ENCODE data around the gene MRPL34.

MRPL34 gene

DNA sequence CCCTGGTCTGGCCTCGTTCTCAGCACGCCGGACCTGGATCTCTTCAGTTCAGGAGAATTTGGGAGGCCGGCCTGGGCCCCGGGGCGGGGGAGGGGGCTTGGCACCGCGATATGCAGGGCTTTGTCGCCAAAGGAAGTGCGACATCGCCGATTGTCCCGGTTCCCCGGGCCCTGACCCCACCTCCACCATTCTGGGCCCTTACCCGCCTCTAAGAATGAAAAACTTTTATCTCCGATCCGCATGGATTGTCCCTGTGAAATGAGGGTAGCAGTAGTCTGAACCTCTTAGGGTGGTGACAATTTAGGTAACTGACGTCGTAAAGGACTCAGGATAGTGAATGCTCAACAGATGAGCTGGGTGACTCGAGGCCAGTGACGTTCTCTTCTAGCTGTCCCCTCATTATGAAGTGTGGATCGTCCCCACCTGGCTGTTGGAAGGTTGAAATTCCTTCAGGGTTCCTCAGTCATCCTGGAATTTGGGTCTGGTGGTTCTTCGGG is 4.3 kb downstream of the MRPL34 start:
- DNase-seq (ENCODE audit: low read depth), result no peak

DNA sequence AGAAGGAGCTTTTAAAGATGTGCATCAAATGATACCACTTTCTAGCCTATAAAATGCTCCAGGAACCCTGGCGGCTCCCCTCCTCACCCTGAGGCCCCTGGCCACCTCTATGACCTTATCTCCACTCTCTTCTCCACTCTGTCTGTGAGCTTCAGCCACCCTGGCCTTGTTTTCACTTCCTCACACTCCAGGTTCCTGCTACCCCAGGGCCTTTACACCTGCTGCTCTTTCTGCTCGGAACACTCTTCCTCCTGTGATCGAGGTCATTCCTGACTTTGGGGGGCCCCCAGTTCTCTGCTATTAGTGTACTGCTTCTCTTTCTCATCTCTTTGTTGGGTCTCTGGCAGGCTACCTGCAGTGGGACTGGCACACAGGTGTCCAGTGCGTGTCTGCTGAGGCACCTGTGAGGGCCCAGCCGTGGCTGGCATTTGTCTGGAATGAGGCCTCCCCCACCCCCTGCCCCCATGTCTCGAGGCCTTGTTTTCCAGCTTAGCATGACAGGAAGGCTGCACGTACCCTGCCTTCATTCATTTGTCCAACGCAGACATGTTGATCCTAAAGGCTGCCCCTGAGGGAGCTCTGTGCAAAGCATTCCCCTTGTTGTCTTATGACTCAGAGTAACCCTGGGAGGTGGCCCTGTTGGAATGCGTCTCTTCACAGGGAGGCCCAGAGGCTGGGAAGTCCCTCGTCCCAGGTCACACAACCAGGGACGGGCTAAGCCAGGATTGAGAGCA is 6.0 kb downstream of the MRPL34 start:
- DNase-seq (ENCODE audit: low read depth), result no peak

DNA sequence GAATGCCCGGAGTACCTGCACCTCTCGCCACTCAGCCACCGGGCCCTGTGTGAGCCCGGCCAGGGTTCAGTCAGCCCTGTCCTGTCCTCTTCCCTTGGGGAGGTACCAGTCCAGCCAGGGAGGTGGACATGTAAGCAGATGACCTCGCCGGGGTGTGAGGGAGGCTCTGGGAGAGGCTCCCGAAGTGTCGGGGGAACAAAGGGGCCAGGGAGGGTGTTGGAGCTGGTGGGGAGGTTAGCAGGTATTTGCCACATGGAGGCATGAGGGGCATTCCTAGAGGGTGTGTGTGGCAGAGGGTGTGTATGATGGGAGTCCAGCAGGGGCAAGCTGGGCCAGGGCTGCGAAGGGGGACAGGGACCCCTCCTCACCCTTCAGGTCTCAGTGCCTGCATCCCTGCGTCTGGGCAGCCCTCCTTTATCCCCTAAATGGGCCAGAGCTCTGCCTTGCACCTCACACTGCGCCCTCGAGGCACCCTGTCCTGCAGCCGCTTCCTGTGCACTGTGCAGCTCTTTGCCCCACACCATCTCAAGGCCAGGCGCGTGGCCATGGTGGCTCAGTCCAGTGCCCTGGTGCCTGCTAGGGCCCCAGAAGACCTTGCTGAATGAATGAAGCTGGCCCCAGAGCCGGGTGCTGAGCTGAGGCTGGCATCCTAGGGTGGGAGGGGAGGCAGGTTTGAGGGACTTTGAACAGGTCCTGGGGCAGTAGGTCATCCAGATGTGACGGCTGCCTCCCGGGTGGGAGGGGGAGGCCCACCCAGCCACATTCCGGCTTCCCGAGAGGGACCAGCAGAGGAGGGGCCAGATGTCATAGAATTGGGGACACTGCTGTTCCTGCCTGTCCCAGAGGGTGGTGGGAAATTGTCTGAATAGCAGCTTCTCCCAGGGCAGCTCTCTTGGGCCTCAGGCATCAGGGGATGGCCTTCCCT is 6.8 kb downstream of the MRPL34 start:
- DNase-seq (ENCODE audit: low read depth), result no peak

DNA sequence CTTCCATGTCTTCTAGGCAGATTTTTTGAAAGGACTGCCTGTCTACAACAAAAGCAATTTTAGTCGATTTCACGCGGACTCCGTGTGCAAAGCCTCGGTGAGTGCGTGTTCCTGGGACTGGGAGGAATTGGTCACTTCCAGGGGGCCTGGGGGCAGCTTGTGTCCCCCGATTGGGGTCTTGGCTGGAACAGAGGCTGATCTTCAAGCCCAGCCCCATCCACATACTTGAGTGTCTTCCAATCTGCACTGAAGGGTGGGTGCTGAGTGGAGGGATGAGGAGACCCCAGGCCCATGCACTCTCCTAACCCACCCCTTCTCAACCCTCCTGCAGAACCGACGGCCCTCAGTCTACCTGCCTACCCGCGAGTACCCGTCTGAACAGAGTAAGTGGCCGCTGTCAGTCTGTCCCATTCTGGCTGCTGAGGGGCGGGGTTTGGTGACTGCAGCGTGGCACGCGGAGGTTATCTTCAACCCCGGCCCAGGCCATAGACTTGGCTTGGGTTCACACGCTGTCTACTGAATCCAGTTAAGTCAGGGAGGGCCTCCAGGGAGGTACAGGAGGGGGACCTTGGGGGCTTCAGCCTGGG is 8.4 kb downstream of the MRPL34 start:
- no peak for DNase-seq (ENCODE audit: low read depth)

DNA sequence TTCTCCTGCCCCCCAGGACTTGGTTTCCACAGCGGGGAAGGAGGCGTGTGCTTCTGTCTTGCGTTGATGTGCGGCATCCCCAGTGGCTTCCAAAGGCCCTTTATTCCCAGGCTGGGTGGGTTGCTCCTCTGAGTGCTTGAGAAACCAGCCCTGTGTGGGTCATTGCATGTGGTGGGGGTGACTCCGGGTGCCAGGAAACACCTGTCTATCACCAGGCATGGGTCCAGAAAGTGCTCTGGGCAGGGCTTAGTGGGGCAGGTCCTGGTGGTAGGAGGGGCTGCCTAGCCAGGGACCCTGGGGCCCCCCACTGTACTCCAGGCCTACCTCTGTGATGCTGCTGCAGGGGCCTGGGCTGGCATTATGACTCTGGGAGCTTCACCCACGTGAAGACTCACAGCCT is 13.3 kb downstream of the MRPL34 start:
- DNase-seq (ENCODE audit: low read depth), result no peak

DNA sequence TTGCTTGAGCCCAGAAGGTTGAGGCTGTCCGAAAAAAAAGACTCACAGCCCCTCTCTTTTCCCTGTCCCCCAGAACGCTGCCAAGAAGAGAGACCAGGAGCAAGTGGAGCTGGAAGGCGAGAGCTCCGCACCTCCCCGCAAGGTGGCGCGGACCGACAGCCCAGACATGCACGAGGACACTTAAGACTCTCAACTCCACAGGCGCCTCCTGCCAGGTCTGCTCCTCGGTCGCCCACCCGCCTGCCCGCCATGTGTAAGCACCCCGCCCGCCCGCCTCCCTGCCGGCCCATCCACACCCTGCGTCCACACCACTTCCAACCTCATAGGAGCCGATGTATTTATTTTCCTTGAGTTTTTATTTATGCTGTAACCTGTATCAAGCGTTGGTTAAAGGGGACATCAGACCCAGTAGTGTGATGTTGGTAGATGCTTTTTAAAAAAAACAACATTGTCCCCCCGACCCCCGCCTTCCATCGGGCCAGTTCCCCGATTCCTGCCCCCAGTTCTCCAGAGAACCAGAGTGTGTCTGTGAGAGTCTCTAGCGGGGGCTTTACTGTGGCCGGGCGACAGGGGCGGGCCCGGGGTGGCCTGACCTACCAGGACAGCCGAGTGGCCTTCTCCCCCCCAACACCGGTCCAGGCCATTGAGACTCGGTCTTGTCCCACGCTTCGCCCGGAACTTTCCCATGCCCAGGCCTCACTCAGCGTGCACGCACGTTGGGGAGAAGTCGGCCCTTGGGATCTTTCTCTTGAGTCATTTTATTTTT is 14.0 kb downstream of the MRPL34 start:
- DNase-seq (ENCODE audit: low read depth), result no peak

DNA sequence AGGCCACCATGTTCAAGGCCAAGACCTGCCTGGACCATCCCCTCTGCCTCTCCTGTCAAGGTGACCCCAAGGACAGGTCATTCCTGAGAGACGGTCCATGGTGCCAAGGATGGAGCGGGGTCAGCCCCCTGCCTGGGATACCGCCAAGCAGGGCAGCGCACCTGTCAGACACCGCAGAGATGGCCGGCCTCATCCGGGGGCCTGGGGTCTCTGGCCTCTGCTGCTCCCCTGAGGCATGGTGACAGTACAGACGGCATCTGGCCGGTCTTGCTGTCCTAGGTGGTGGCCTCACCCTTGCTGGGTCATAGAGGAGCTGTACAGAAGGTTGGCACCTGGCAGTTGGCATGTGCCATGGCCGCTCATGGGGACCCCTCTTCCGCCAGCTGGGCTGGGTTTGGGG is 14.8 kb downstream of the MRPL34 start:
- no peak for DNase-seq (ENCODE audit: low read depth)

DNA sequence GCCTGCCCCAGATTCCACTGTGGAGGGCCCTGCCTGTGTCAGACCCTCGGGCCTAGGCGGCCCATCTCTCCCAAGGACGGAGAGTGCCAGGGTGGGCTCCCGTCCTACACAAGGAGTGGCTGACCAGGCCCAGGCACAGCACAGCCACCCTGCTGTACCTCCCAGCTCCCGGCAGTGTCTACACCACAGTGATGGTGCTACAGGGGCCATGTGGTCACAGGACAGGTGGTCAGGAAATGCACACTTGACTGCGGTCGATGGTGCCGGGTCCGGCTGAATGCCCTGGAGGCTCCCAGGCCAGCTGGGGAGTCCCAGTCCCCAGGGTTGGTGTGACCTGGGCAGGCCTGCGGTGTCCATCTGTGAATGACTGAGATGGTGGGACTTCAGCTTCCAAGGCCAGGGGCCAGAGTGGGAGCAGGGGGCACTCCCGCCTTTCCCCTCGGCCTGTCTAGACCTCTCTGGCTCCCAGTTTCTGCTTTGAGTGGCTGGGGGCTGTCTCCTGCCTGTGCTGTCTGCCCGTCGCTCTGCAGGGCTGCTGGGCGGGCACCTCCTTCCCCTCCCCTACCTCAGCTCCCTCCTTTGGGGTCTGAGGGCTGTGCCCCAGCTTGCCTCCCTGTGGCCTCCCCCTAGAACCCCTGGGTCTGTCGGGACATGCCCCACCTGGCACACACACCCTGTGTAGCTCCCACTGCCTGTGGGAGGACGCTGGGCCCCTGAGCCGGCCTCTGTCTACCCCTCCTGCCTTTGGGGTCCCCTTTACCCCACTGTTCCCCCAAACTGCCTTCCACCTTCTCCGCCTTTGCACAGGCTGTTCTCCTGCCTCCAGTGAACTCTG is 16.2 kb downstream of the MRPL34 start:
- DNase-seq (ENCODE audit: low read depth), result no peak

DNA sequence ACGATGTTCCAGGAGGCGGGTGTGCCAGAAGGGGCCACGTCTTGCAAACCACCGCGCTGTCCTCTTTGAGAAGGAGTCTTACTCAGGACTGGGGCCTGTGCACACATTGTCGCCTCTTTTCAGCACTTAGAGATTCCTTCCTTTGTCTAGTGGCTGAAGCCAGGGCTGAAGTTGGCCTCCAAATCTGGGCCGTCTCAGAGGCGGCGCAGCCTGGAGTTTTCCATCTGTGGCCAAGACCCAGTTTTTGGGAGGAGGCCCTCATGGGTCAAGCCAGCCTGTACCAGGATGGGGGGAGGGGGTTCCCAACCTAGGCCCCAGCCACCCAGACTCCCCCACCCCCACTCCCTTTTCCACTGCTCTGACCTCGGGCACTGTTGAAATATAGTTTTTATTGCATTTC is 17.2 kb downstream of the MRPL34 start:
- no peak for DNase-seq (ENCODE audit: low read depth)

DNA sequence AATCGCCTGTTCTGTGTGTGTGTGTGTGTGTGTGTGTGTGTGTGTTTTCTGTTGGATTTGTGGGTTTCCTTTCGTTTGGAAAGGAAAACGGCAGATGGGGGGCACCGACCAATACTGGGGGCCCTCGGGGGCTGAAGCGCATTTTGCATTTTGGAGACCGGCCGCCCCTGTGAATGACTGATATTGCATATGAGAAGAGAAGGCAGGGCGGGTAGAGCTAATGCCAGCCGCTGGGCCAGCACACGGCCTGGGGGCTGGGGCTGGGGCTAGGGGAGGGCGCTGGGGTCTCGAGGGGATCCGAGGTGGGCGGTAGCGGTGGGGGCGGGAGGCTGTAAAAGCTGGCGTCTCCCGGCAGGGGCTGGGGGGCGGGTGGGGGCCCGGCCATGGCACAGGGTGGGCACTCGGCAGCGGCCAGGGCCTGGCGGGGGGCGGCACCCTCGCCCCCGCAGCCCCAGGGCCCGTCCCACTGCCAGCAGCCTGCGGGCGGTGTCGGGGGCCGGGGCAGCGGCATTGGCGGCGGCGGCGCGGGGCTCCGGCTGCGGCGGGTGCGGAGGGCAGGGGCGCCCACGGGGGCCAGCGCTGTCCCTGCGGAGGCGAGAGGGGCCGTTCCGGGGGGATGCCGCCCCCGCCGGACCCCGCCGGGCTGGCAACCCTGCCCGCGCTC is 17.8 kb downstream of the MRPL34 start:
- DNase-seq (ENCODE audit: low read depth), result no peak

DNA sequence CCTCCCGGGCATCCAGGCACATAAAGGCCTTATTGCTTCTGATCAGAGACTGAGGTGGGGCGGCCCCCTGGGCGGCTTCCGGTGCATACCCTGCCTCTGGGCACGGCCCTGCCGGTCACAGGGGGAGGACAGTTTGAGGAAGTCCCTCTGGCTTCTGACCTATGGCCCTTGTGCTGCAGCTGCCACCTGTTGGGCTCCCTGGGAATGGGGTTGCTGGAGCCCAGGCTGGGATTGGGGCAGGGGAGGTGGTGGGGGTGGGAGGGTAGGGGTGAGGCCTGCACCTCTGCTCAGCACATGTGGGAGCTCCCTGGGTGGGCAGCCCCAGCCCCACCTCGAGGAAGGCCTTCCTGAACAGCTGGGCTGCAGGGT is 18.3 kb downstream of the MRPL34 start:
- no peak for DNase-seq (ENCODE audit: low read depth)

DNA sequence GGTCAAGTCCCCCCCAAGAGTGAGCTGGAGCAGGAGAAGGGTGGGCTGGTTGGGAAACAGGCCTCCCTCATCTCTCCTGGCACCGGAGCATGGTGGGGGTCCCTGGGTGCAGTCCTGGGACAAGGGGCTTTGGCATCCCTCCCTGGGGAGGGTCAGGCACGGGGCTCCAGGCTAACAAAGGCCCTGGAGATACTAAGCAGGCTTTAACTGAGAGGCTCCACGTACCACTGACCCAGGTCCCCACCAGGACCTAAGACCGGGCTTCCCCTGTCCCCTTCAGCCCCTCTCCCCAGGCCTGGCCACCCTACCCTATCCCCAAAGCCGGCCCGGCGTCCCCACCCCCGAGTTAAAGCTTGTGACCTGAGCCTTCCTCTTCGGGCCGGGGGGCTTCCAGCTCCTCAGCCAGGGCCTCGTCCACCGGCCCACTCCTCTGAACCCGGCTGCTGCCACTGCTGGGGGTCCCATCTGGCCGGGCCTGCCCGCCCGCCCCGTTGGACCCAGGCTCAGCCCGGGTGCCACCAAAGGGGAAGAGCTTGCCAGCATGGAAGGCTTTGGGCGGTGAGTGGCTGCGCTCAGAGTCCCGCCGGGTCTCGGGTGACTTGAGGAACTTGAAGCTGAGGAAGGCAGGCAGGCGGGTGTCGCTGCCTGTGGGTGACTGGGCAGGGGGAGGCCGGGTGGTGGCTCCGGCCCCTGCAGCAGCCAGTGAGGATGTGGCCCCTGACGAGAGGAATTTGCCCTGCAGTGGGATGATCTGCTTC is 18.9 kb downstream of the MRPL34 start:
- no peak for DNase-seq (ENCODE audit: low read depth)

DNA sequence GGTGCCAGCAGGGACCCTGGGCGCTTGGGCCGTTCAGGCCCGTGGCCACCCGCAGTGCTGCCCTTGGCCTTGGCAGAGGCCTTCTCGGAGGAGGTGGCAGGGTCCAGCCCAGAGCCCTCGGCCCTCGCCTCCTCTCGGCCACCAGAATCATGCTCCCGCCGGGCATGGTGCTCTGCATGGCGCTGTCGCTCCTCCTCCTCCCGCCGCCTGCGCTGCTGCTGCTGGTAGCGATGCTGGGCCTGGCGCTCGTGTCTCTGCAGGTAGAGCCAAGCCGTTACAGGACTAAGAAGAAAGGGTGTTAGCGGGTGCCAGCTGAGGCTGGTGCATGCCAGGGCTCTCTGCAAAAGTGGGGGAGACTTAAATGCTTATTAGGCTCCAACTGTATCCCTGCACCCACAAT is 19.5 kb downstream of the MRPL34 start:
- DNase-seq (ENCODE audit: low read depth), result no peak

DNA sequence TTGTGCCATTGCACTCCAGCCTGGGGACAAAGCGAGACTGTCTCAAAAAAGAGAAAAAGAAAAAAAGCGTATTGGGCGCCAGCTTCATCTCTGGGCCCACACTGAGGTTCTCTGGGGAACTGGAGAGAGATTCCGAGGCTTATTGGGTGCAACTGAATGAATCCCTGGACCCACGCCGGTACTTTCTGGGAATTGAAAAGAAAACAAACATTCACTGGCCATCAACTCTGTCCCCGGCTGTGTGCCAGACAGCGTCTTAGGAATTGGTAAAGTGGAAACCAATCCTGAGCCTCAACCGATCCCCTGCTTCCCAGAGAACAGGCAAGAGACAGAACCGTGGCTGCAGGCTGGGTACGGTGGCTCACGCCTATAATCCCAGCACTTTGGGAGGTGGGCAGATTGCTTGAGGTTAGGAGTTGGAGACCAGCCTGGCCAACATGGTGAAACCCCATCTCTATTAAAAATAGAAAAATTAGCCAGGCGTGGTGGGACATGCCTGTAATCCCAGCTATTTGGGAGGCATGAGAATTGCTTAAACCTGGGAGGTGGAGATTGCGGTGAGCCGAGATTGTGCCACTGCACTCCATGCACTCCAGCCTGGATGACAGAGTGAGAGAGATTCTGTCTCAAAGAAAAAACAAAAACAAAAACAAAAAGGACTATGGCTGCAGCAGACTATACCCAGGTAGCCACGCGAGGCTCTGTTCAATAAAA is 20.4 kb downstream of the MRPL34 start:
- no peak for DNase-seq (ENCODE audit: low read depth)

DNA sequence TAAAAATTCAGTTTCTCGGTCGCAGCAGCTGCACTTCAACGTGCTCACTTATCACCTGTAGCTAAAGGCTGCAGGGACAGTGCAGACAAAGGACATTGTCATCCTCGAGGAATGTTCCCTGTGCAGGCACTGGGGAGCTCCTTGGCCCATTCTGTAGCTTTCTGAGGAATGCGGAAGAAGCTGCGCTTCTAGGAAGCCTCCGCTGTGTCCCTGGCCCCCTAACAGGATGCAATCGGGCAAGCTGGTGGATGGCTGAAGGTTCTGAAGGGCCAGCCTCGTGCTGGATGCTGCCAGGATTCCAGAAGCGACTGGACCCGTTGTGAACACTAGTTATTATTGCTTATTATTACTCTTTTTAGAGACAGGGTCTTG is 20.9 kb downstream of the MRPL34 start:
- no peak for DNase-seq (ENCODE audit: low read depth)

DNA sequence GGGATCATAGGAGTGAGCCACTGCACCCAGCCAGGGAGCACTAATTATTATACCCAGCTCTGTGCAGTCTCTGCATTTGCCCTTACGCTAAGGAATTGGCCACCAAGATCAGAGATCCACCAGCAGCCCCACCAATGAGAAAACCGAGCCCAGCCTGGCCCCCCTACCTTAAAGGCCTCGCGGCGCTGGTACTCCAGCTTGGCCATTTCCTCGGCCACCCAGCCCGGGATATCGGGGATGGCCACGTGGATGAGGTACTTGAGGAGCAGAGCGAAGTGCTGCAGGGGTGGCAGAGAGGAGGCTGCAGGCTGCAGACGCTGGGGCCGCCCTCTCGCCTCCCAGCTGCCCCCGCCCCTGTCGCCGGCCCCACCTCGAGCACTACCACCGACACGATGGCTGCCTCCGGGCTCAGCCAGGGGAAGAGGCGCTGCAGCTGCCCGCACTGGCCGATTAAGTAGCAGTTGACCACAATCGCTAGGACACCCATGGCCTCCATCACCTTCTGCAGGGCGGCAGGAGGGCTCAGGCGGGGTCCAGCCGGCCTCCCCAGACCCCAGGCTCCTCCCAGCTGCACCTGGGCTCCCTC is 21.5 kb downstream of the MRPL34 start:
- no peak for DNase-seq (ENCODE audit: low read depth)

DNA sequence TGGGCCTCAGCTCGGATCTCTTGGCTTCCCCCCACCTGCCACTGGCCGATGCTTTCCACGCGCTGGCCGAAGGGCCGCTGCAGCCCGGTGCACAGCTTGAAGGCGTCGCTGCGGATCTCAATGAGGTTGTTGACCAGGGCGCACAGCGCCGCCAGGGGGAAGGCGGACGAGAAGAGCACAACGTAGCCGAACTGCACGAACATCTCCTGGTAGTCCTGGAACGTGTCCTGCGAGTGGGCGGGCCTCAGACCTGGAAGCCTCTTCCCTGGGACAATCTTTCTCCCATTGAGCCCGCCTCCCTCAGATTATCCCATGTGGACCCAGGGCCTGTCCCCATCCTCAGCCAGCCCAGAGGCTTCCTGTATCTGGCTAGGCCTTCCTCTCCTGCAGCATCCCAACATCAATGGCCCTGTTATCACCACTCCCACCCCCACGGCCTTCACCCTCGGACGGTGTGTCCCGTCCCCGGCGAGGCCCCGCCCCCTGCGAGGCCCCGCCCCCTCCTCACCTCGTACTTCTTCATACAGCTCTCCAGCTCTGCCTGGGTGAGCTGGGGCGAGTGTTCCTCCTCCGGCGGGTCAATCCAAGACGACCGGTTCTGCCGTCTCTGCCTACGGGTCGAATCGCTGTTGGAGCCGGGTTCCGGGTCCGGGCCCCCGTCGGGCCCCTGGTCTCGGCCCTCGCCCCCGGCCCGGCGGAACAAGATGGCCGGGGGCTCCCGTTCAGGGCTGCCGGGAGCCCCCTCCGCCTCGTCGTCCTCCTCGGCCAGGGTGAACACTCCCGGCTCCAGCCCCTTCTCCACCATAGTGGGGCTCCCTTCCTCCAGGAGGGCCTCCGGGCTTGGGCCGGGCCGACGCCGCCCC is 22.2 kb downstream of the MRPL34 start:
- DNase-seq (ENCODE audit: low read depth), result no peak

All from stimulated activated CD4-positive, alpha-beta T cell treated with anti-CD3 and anti-CD28 coated beads, Interleukin-2, amount 100 ng/mL, for 4 hours (primary cell).